Kidney epithelial cell (primary cell): ENCODE data around the gene ANO8. TPM values are rescaled to one million over a fixed set of nuclear protein-coding genes. Genes with fewer than 3 reads are reported as not detected.

Experiments used
- DNase-seq: peaks from one replicate; pipeline ENCODE4 v3.0.0-alpha.2; 2010; ENCODE audit warnings: low read depth
- H3K27me3 ChIP-seq: 2 replicates; pipeline ENCODE4 v1.6.0; 2011; ENCODE audit warnings: low read length; ENCODE audit not compliant: control insufficient read depth, insufficient read depth
- H3K36me3 ChIP-seq: 2 replicates; pipeline ENCODE4 v1.5.1; 2011; ENCODE audit warnings: low read length; ENCODE audit not compliant: control insufficient read depth, insufficient read depth
- H3K4me3 ChIP-seq: 2 replicates; pipeline ENCODE4 v1.5.1; 2011; ENCODE audit warnings: low read depth, mild to moderate bottlenecking, control low read depth, low read length
- total RNA-seq: library from RNA; depleted of rRNA; stranded (reverse); fragments of >200 nt; gene quantifications from 2 replicates; pipeline ENCODE4 v1.2.3, GENCODE V29; 2015
- TF ChIP-seq, protein P1 (sequence below): IDR thresholded peaks from 2 replicates; pipeline ENCODE4 v1.5.1; 2011; ENCODE audit warnings: mild to moderate bottlenecking, moderate library complexity, low read length, control low read depth, inconsistent platforms; ENCODE audit not compliant: insufficient read depth, poor library complexity, severe bottlenecking

Gene ANO8
- total RNA-seq, 1 donor from 2014 or later: 6.9 TPM

DNA sequence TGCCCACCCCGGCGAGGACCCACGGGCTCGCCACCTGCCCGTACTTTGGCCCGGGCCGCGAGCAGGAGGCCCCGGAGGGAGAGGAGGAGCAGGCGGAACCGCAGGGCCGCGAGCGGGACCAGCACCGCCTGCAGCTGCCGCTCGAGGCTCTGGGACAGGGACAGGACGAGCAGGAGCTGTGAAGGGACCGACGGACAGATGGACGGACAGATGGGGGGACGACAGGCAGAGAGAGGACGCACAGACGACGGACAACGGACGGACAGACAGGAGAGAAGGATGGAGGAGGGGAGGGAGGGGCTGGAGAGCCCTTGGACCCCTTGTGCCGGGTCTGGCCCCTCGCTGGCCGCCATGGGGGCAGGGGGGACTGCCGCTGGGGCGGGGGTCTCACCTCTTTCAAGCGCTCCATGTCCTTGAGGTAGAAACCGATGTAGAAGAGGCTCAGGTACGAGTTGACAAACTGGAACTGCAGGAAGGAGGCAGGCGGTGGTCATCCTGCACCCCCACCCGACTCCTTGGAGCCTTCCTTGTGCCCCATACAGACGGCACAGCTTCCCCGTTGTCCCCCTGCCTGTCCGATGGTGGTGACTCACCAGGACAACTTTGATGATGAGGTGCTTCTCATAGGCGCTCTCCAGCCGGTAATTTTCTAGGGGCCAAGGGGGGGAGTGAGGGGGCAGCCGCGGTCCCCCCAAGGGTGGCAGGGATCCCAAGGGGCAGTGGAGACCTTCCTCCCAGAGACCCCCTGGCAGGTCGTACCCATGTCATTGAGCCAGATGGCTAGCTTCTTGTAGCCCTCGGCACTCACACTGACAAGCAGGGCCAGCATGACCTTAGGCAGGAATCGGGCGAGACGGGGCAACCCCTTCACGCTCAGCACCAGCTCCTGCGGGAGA is 5.0 kb downstream of the ANO8 start:
- H3K27me3 ChIP-seq: peaks cover 11% of the 10 kb centered on the region
- peaks cover 1% of the 10 kb centered on the region for H3K36me3 ChIP-seq
- no peak for DNase-seq
- no peak overlapping the region for H3K4me3 ChIP-seq
- TF ChIP-seq, protein P1, sequence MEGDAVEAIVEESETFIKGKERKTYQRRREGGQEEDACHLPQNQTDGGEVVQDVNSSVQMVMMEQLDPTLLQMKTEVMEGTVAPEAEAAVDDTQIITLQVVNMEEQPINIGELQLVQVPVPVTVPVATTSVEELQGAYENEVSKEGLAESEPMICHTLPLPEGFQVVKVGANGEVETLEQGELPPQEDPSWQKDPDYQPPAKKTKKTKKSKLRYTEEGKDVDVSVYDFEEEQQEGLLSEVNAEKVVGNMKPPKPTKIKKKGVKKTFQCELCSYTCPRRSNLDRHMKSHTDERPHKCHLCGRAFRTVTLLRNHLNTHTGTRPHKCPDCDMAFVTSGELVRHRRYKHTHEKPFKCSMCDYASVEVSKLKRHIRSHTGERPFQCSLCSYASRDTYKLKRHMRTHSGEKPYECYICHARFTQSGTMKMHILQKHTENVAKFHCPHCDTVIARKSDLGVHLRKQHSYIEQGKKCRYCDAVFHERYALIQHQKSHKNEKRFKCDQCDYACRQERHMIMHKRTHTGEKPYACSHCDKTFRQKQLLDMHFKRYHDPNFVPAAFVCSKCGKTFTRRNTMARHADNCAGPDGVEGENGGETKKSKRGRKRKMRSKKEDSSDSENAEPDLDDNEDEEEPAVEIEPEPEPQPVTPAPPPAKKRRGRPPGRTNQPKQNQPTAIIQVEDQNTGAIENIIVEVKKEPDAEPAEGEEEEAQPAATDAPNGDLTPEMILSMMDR: no peak

DNA sequence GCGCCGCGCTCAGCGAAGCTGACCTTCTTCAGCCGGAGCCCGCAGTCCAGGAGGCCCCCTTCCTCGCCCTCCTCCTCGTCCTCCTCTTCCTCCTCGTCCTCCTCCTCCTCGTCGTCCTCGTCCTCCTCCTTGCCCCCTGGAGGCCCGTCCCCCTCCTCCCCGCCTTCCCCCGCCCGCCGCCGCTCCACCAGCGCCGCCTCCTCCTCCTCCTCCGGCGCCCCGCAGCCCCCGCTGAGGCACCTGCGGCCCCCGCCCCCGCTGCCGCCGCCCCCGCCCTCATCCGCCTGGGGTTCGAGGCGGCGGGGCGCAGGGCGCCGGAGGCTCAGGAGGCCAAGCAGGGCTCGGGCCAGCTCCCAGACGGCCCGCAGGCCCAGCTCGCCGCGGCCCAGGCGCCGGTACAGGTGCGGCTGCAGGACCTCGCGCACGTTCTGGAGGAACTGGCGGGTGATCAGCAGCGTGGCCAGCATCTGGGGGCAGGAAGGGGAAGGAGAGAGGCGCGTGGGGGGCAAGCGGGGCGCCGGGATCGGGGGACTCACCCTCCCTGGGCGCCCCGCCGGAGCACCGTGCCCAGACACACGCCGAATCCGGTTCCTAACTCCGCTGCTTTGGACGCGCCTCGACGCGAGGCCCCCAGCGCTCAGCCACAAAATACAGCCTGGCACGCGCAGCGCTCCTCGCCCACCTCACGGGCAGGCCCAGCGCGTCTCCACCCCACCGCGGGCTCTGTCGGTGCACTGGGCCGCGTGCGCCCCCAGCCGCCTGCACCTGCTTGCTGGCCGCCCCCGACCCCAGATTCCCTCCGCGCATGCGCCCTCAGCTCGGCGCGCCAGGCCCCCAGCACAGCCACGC is 5.9 kb downstream of the ANO8 start:
- Histone ChIP-seq H3K4me3 (peak overlapping the region; percentile 26), H3K36me3 (peaks cover 1% of the 10 kb centered on the region), H3K27me3 (peaks cover 11% of the 10 kb centered on the region)
- no peak for DNase-seq
- TF ChIP-seq, protein P1: no peak

DNA sequence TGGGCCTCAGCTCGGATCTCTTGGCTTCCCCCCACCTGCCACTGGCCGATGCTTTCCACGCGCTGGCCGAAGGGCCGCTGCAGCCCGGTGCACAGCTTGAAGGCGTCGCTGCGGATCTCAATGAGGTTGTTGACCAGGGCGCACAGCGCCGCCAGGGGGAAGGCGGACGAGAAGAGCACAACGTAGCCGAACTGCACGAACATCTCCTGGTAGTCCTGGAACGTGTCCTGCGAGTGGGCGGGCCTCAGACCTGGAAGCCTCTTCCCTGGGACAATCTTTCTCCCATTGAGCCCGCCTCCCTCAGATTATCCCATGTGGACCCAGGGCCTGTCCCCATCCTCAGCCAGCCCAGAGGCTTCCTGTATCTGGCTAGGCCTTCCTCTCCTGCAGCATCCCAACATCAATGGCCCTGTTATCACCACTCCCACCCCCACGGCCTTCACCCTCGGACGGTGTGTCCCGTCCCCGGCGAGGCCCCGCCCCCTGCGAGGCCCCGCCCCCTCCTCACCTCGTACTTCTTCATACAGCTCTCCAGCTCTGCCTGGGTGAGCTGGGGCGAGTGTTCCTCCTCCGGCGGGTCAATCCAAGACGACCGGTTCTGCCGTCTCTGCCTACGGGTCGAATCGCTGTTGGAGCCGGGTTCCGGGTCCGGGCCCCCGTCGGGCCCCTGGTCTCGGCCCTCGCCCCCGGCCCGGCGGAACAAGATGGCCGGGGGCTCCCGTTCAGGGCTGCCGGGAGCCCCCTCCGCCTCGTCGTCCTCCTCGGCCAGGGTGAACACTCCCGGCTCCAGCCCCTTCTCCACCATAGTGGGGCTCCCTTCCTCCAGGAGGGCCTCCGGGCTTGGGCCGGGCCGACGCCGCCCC is 6.8 kb downstream of the ANO8 start:
- DNase-seq: peak; percentile 61
- peaks cover 1% of the 10 kb centered on the region for H3K36me3 ChIP-seq
- H3K4me3 ChIP-seq: peak overlapping the region; percentile 26
- TF ChIP-seq, protein P1: peak; percentile 65
- peaks cover 11% of the 10 kb centered on the region for H3K27me3 ChIP-seq

DNA sequence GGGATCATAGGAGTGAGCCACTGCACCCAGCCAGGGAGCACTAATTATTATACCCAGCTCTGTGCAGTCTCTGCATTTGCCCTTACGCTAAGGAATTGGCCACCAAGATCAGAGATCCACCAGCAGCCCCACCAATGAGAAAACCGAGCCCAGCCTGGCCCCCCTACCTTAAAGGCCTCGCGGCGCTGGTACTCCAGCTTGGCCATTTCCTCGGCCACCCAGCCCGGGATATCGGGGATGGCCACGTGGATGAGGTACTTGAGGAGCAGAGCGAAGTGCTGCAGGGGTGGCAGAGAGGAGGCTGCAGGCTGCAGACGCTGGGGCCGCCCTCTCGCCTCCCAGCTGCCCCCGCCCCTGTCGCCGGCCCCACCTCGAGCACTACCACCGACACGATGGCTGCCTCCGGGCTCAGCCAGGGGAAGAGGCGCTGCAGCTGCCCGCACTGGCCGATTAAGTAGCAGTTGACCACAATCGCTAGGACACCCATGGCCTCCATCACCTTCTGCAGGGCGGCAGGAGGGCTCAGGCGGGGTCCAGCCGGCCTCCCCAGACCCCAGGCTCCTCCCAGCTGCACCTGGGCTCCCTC is 7.5 kb downstream of the ANO8 start:
- peaks cover 11% of the 10 kb centered on the region for H3K27me3 ChIP-seq
- no peak for DNase-seq
- H3K4me3 ChIP-seq: no peak overlapping the region
- TF ChIP-seq, protein P1: no peak
- H3K36me3 ChIP-seq: peaks cover 1% of the 10 kb centered on the region

DNA sequence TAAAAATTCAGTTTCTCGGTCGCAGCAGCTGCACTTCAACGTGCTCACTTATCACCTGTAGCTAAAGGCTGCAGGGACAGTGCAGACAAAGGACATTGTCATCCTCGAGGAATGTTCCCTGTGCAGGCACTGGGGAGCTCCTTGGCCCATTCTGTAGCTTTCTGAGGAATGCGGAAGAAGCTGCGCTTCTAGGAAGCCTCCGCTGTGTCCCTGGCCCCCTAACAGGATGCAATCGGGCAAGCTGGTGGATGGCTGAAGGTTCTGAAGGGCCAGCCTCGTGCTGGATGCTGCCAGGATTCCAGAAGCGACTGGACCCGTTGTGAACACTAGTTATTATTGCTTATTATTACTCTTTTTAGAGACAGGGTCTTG is 8.1 kb downstream of the ANO8 start:
- Histone ChIP-seq H3K36me3 (peaks cover 3% of the 10 kb centered on the region), H3K4me3 (no peak overlapping the region), H3K27me3 (peaks cover 11% of the 10 kb centered on the region)
- no peak for DNase-seq
- TF ChIP-seq, protein P1: no peak
